ENCODE data around the gene CFAP91.
"Not testable (repeated sequence)": the region's sequence is repeated elsewhere in the genome, so short reads cannot be mapped to it uniquely, and the experiment has no call there.

The CFAP91 gene

DNA sequence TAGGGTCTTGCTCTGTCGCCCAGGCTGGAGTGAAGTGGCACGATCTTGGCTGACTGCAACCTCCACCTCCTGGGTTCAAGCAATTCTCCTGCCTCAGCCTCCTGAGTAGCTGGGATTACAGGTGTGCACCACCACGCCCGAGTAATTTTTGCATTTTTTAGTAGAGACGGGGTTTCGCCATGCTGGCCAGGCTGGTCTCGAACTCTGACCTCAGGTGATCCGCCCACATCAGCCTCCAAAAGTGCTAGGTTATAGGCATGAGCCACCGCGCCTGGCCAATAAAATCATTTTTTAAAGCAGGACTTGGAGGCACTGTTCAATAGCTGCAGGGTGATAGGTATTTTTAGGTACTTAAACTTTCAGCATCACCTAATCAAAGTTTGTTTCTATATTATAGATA lies 24.6 kb upstream of the CFAP91 start:
- not testable (repeated sequence) for DNase-seq

DNA sequence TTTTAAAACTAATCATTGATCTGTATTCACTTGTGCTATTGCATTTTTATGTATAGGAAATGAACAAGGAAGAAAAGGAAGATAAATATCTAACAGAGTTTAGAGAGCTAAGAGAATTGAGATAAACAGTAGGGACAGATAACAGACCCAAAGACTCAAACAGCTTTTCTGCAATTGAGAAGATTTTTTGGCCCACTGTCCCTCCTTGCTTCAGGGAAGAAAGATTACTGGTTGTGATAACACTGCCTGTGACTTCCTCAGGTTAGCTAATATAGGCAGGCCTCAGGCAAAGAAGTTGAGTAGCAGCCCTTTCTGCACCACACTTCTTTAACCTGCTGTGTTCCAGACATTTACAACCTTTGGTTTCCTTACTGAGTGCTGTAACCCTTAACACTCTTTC lies 22.9 kb upstream of the CFAP91 start:
- no peak for DNase-seq

DNA sequence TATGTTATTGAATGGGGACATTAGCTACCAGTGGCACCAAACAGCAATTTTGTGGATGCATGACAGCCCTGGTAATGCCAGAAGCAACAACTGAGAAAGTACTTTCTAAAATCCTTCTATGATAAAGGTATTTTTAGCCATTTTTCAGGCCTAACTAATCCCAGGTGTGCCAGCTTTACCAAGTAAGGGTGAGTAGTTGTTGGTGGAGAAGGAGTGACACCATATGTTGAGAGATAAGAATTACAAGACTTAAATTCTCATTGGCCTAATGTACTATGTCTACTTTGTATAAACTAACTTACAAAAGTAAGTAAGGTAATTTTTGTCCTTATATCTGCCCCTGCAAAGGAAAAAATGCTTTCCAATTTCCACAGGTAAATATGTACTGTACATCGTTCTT lies 21.5 kb upstream of the CFAP91 start:
- no peak for DNase-seq

DNA sequence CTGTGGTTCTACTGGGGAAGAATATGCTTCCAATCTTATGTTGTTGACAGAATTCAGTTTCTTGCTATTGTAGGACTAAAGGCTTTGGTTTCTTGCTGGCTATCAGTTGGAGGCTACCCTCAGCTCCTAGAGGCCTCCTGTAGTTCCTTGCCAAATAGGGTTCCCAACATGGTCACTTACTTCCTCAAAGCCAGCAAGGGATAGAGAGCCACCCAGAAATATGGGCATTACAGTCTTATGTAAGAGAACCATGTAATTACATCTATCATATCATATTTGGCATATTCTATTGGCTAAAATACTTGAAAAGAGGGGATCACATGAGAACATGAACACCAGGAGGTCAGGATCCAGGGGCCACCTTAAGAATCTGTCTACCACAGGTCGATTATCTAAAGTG lies 19.4 kb upstream of the CFAP91 start:
- DNase-seq = no peak

DNA sequence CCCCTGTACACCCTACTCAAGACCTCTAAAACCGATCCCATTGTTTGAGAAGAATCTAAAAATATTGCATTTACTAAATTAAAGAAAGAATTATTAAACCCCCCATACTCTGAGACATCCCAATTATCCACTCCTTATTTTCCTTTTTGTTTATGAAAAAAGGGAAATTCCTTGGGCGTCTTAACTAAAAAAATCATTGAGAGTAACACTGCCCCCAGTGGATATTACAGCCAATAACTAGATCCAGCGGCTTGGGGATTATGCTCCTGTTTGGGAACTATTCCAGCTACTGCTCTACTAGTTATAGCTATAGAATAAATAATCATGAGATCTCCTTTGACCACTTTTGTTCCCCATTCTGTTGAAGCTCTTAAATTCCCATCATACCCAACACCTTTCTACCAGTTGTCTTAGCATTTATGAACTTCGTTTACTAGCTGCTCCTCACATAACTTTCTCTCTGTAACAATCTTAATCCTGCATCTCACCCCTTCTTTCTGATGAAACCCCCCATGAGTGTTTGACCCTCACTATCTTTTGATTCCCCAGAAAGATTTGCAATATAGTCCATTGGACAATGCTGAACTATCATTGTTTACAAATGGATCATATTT lies 12.7 kb upstream of the CFAP91 start:
- DNase-seq = no peak

DNA sequence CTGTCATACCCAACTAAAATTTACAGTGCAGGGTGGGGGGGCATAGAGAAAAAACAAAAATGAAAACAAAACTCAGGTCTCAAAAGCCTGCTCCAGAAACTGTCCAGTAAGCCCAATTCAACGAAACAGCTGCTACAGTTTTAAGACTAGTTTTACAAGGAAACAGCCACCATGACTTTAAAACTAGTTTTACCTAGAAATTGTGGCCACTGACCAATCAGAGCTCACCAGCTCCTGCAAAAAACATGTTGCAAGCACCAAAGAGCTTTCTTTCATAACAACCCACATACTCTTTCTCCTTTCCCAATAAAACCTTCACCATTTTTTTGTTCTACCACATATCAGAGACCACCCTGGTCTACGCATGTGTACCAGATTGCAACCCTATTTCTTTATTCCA lies 7.3 kb upstream of the CFAP91 start:
- DNase-seq = no peak

DNA sequence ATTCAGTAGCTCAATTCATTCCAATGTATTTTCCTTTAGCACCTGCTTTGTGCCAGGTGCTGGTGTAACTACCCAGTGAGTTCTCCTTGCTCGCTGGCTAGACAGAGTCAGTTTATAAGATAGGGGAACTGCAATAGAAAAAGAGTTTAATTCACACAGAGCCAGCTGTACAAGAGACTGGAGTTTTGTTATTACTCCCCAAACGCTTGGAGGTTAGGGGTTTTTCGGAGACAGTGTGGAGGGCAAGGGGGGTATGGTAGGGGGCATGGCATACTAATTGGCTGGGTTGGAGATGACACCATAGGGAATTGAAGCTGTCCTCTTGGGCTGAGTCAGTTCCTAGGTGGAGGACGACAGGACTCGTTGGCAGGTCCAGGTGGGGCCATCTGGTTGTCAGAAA lies 5.4 kb upstream of the CFAP91 start:
- DNase-seq = no peak

DNA sequence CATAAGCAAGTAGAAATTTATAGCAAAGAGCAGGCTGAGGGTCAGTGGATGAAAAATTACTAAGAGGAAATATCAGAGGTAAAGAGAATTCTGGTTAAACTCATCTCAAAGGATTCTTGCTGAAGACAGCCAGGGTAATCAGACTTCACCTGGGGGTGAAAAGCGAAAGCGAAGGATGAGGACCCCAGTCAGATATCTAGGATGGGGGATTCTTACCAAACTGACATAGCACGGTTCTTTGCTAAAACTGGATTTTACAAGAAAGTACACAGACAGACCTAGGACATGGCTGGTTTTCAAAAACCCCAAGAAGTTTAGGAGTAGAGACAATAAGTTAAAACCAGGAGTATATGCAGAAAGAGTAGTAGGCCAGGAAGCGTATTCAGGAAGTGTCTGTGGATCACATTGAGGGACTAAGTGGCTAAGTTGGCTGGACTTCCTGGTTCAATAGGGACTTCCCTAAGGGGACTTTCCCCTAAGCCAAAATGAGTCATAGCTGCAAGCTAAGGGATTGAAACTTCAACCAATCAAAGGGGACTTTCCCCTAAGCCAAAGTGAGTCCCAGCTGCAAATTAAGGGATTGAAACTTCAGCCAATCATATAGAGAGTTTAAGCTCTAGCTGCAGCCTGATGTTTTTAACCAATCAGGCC lies 2.4 kb upstream of the CFAP91 start:
- no peak for DNase-seq

DNA sequence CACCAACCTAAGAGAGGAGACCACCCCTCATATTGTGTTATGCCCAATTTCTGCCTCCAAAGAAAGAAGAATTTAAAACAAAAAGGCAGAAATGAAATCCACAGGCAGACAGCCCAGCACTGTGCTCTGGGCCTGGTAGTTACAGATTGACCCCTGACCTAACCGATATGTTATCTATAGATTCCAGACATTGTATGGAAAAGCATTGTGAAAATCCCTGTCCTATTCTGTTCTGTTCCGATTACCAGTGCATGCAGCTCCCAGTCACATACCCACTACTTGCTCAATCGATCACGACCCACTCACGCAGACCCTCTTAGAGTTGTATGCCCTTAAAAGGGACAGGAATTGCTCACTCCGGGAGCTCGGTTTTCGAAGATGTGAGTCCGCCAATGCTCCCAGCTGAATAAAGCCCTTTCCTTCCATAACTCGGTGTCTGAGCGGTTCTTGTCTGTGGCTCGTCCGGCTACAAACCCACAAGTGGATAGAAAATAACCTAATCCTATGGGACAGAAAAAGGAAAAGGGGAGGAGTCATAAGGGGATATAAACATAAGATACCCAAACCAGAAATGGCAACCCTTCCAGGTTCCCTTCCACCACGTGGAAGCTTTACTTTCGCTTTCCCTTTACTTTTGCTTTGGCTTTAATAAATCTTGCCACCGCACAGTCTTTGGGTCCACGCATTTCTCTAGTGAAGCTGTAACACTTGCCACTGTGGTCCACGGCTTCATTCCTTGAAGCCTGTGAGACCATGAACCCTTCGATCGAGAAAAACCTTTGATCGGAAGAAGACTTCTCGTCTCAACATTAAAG lies 1.7 kb upstream of the CFAP91 start:
- DNase-seq = no peak

DNA sequence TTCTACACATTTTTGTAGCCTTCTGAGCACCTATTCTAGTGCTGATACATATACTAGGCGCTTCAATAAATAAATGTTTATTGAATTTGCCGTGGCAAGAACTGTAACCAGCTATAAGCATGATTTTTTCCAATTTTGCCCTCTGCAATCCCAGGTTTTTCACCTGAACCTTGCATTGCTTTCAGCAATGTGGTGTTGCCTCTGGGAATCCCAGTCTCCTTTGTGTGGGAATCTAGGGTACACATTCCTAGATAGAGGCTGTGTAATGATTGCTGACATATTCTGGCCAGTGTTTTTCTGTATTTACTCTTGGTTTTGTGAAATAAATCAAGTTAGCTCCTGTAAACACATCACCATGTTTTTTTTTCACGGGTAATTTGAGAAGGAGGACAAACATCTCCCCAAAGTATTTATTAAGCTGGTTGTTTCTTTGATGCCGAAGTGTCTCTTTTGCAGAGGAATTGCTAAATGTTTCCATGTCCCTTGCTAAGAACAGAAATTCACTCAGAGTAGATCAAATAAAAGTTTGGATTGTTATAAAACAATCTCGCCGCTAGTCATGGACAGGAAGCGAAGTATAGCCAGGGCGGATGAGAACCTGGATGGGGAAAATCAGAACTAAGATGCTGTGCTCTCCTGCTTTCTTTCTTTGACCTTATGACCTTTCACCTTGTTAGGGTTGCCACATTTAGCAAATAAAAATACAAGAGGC lies 1.2 kb downstream of the CFAP91 start:
- no peak for DNase-seq

DNA sequence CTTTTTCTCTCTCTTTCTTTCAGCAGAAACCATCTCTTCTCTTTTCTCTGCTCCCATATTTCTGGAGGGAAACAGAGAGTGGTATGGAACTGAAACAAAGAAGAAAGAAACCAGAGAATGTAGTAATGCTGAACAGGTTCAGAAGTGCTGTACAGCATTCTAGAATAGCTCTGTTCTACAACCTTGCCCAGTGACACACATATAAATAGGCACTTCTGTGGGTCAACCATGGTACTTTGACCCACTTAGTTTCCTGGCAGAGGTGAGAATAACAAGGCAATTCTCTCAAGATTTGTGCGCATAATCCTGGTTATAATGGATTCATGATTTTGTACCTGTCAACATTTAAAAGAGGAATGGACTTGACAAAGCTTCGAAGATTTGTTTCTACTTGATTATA lies 12.3 kb downstream of the CFAP91 start:
- DNase-seq = no peak

DNA sequence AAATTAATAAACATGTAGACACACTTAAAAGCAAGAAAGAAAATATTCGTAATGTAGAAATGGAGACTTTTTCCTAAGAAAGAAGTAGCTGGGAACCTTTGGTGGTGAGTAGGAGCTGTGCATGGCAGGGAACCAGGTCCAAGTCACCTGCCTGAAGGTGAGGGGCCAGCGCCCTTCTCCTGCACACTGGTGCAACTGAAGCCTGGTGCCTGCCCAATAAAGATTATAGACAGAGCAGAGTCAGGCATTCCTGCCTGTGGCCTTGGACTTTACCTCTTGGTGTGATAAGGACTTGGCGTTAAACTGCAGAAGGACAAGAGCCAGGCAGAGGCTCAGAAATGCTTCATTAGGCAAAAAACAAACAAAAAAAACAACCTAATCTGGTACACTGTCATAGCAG lies 14.2 kb downstream of the CFAP91 start:
- DNase-seq = no peak

DNA sequence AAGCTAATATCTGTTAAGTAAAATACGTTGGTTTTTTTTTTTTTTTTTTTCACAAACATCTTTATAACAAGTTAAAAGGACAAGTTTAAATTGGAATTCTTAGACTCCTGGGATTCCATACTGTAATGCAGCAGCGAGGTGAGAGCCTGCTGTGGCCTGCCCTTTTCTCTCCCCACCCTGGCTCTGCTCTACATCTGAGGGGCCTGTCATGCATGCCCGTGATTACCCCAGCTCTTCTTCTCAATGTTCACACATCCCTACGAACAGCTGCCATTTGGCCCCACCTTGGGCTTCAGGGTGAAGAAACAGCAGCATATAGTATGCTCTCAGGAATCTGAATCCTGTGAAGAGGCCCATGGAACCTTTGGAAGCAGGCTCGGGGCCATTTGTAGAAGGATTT lies 14.7 kb downstream of the CFAP91 start:
- no peak for DNase-seq

DNA sequence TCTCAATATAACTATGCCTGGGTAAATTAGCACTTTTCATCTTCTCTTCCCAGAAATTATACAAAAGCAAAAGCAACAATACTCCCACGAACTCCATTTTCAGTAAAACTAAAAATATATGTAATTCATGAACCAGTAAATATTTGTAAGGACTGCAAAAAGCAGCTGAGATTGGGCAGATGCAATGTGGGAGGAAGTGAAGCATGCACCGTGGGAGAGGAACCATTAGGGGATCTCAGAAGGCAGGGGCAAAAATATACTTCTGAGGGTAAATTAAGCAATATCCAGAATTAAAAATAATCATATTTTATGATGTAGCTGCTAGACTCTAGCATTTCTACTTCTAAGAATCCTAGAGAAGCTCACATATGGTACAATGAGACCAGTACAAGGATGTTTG lies 20.2 kb downstream of the CFAP91 start:
- DNase-seq = no peak

DNA sequence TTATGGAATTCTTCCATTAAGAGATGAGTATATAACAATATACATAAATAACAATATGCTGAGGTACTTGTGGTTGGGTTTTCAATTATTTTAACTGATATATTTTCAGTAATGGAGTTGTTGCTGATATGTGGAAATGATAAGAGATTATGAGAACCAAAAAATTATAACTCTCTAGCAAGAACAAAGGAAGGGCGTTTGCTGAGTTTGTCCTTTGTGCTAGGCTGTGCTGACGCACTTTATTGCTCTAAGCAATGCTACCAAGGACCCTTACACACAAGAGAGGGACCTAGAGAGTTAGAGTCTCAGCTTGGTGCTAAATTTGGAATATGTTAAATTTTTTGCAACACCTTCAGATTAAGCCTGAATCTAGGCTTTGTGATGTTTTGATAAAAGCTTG lies 24.1 kb downstream of the CFAP91 start:
- DNase-seq = no peak

DNA sequence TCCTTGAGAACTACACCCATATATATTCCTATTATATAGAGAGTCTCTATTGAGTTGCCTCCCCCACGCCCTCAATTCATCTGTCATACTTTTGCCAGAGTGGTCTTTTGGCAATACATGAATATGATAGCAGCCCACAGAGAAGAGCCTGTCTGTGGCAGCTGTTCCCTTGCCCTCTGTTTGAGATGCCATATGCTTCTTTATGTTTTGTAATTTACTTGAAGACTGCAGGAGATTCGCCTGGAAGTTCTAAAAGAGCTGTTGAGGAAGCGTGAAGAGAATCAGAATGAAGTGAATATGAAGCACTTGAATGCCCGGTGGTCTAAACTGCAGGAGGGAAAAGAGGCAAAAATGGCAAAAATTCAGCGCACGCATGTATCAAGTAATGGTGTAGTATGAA lies 27.2 kb downstream of the CFAP91 start:
- no peak for DNase-seq

DNA sequence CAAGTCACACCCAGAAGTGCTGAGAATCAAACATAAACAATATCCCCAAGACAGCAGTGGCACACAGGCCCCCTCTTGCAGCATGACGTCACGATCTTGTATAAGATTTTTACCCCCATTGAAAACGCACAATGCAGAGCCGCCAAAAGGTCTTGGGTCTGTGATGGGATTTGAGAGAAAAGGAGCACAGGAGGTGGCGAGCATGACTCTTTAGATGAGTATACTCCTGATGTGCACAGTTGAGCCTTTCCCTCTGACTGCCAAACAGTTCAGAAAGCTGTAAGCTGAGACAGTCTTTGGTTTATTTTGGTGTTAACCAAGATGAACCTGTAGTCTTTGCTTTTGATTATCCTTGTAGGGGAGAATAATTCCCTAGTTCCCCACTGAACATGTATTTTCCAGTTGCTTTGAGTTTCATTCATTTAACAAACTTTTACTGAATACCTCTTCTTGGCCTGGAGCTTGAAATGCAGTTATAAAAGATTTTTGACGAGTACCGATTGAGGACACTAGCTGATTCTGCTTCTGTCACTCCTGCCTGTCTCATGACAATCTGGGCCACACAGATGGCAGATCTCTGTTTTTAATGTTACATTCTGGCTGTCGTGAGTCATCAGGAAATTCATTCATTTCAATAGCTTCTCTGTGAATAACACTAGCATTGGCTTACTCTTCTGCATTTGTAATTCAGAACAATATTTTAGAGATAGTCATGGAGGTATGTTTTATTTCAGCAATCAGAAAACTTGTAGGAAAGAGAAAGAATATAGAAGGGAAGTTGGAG lies 28.9 kb downstream of the CFAP91 start:
- no peak for DNase-seq

DNA sequence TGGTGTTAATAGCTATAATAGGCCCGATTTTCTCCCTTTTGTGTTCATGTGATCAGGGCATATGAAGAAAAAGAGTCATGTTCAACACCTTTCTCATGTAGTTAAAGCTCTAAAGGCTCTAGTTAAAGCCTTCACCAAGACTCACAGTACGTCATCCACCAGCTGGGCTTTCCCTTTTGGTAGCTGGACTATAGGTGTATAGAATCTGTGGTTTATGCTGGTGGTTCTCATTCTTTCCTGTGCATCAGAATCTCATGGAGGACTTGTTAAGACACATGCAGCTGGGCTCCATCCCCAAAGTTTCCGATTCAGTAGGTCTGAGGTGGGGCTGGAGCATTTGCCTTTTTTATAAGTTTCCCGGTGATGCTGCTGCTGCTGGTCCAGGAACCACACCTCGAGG lies 31.0 kb downstream of the CFAP91 start:
- DNase-seq = no peak

DNA sequence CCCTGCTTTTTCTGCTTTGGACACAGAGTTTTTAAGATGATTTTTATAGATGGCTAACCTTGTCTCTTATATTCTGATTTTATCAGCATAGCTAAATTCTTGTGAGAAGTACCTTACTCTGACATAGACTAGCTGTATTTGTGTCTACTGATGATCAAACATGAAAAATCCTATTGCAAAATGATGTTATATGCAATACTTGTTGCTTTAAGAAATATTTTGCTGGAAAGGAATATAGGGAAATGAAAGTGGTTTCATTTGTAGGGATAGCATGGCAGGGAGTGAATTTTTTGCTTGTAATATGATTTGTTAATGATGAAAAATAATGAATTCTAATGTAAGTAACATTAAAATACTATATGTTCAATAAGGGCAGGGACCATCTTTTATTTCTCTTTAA lies 35.9 kb downstream of the CFAP91 start:
- DNase-seq = no peak

DNA sequence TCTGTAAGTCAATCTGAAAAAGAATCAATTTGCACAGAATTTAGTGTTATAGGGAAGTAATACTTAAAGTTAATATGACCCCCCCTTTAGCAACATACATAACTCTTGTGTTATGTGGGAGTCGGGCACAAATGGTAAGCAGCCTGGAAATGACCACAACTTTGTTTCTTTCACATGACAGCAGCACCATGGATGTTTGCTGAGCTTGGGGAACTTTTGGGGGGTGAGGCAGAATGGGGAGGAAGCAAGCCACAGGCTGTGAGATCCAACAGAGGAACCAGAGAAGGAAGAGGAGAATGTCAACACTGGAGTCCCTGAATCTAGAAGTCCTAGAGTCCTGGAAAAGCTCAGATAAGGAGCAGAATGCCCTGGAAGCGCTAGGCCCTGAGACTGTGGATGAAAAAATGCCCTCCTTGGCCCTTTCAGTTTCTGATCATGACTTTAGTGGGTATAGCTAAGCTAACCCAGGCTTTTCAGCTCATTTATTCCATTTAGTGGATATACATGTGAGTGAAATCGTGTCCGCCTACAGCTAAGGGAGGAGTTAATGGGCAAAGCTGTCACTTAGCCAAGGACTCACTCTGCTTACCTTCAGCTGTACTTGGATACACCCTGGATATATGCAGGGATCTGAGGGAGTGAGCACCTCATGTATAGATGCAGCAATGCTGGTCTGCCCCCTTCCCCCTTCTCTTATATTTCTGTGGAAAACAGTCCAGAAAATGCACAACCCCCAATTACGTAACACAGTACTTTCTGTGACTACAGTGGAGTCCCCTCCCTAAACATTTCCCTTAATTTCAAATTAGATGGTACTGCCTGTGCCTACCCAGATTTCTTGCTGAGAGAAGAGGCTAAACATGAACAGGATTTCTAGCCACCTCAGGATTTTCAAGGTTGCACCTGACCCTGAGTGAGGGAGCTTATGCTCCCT lies 39.1 kb downstream of the CFAP91 start:
- no peak for DNase-seq

DNA sequence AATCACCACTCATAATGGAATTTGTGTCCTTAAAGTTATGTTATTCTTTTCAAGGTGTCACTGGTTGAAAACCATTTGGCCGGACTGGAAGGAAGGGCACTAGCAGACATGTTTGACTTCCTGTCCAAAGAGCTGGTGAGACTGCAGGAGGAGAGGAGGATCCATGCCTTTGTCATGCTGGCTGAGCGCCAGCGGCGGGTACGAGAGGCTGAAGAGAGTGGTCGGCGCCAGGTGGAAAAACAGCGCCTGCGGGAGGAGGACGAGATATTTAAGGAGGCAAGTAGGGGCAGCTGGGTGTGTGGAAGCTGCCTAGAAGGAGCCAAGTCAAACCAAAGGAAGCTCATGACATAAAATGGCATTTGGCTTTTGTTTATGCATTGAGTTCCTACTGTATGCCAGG lies 41.1 kb downstream of the CFAP91 start:
- DNase-seq = no peak

DNA sequence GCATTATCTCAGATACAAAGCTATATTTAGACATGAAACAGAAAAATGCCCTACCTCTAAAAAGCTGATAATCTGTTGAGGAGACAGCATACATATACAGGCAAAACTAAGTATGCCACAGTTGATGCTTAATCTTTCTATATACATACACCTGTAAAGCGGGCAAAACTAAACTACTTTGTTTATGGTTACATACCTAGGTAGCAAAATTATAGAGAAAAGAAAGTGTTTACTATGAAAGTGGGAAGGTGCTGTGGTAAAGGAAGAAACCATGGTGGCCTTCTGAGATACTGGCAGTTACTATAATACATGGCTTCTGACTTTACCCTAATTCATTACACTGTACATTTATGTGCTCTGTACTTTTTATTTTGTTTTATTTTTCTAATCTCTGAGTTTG lies 43.1 kb downstream of the CFAP91 start:
- DNase-seq = no peak
